Frontal cortex (tissue), 4 donors: ENCODE measurements around the gene CLMP. TPM values are rescaled to one million over a fixed set of nuclear protein-coding genes. Genes with fewer than 3 reads are reported as not detected.
"Not testable (repeated sequence)": the region's sequence is repeated elsewhere in the genome, so short reads cannot be mapped to it uniquely, and the experiment has no call there.

Experiments used
- DNase-seq, 2 donors: peaks; one replicate each; pipeline ENCODE4 v3.0.0; 2012; ENCODE audit warnings: low spot score in 2 of 2
- FAIRE-seq: peaks from 2 replicates; lab custom pipeline; 2012; peaks lifted over from hg19 to GRCh38; lab: Jason Lieb, UNC
- total RNA-seq: library from RNA; depleted of rRNA; stranded (reverse); fragments of >200 nt; gene quantifications from one replicate; pipeline ENCODE4 v1.2.3, GENCODE V29; 2014
- donor health status: control.
- donor health status: control.
- donor health status: control.

The CLMP gene
- total RNA-seq, 1 donor from 2014 or later, result 50.5 TPM

GRCh38 chr11:123148965-123149364, 46.1 kb downstream of the CLMP start:
- DNase-seq, result no peak
- FAIRE-seq, result no peak

GRCh38 chr11:123145661-123146060, 49.4 kb downstream of the CLMP start:
- no peak for DNase-seq
- no peak for FAIRE-seq

- no peak for DNase-seq
- FAIRE-seq, result no peak
These were observed 49.8 kb downstream of the CLMP start for GRCh38 chr11:123145220-123145619.

GRCh38 chr11:123144707-123145106, 50.3 kb downstream of the CLMP start:
- peak; percentile 3 for FAIRE-seq
- no peak for DNase-seq

- no peak for DNase-seq
- FAIRE-seq, result no peak
These were observed 51.1 kb downstream of the CLMP start for GRCh38 chr11:123143921-123144320.

GRCh38 chr11:123143476-123143875, 51.6 kb downstream of the CLMP start:
- DNase-seq, result no peak
- no peak for FAIRE-seq

GRCh38 chr11:123139206-123139605, 55.8 kb downstream of the CLMP start:
- DNase-seq, result no peak
- FAIRE-seq, result no peak

GRCh38 chr11:123137431-123138224, 57.4 kb downstream of the CLMP start:
- DNase-seq (peak in 1 of 2 donors; percentile 10), FAIRE-seq (no peak)

GRCh38 chr11:123135863-123136446, 59.1 kb downstream of the CLMP start:
- no peak for FAIRE-seq
- DNase-seq, result no peak

- no peak for DNase-seq
- FAIRE-seq, result no peak
These were observed 62.2 kb downstream of the CLMP start for GRCh38 chr11:123132881-123133280.

- FAIRE-seq, DNase-seq: not testable (repeated sequence)
These were observed 62.8 kb downstream of the CLMP start for GRCh38 chr11:123132034-123132766.

GRCh38 chr11:123129920-123130319, 65.1 kb downstream of the CLMP start:
- no peak for FAIRE-seq
- DNase-seq, result no peak

GRCh38 chr11:123125169-123125568, 69.9 kb downstream of the CLMP start:
- FAIRE-seq (no peak), DNase-seq (no peak)

GRCh38 chr11:123122852-123123251, 72.2 kb downstream of the CLMP start:
- FAIRE-seq (no peak), DNase-seq (no peak)

GRCh38 chr11:123122341-123122740, 72.7 kb downstream of the CLMP start:
- FAIRE-seq (no peak), DNase-seq (no peak)

GRCh38 chr11:123116486-123116885, 78.6 kb downstream of the CLMP start:
- FAIRE-seq (no peak), DNase-seq (no peak)

- no peak for FAIRE-seq
- peak; percentile 22 to 62 for DNase-seq
These were observed 83.6 kb downstream of the CLMP start for GRCh38 chr11:123111465-123111864.

GRCh38 chr11:123110397-123110796, 84.7 kb downstream of the CLMP start:
- FAIRE-seq, result no peak
- DNase-seq, result no peak

GRCh38 chr11:123107945-123108495, 87.0 kb downstream of the CLMP start:
- FAIRE-seq (no peak), DNase-seq (no peak)

GRCh38 chr11:123104697-123105096, 90.4 kb downstream of the CLMP start:
- DNase-seq (no peak), FAIRE-seq (no peak)
